Measurements from ENCODE around the gene RAB13. TPM values are rescaled to one million over a fixed set of nuclear protein-coding genes. Genes with fewer than 3 reads are reported as not detected.
A peak's percentile ranks its signal among the peaks of the same experiment; 100 is the strongest.

The RAB13 gene
- total and polyA plus RNA-seq, 2 of the 8 experiments (the other 6 are each of a cell fraction or from before 2014, with no cell fraction given), result 70.5 to 157 TPM

DNA sequence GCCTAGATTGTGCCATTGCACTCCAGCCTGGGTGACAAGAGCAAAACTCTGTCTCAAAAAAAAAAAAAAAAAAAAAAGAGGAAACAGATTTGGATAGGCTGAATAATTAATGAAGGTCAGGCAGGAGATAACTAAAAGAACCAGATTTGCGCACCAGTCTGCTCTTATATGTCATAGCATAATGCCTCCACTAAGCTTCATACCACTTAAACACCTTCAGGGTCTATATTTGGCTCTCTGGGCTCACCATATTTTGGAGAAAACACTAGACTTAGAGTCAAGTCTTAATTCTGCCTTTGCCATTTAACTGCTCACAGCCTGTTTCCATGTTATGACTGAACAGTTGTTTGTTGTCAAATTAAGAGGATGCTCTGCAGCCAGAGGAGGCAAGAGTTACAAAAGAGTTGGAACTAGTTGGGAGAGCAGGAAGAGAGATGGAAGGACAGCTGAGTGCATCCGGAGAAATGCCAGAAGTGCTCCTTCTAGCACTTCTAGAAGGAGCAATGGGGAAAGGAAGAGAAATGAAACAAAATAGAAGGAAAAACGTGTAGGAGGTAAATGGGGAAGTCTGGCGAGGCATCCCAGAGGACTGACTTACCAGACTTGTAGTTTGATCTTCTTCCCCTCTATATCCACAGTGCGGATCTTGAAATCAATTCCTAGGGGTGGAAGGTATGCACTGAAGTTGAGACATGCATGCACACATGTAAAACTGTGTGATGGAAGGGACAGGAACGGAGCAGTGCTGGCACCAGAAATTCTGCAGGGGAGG lies 1.8 kb downstream of the RAB13 start:
- no peaks in the 10 kb centered on the region for H3K9me3 ChIP-seq (ENCODE audit: insufficient read depth in 2 of 2, low read depth in 1 of 2, low read length in 1 of 2)
- H3K4ac ChIP-seq (replicated peaks; ENCODE audit: insufficient read length, low read depth, low read length), result no peak overlapping the region
- no peak overlapping the region for H2BK12ac ChIP-seq (ENCODE audit: low read depth, low read length)
- peaks cover 0 to 4% of the 10 kb centered on the region in 2 experiments for H4K20me1 ChIP-seq (replicated peaks in 1 of 2; ENCODE audit: control insufficient read depth in 1 of 2, insufficient read depth in 2 of 2, low read length in 2 of 2)
- CTCF ChIA-PET (ENCODE audit: partially characterized antibody), result interaction anchor here (0.6 to 3.9 kb wide), 4 partner anchors 29 to 194 kb away, joined by 3 to 31 read pairs (median 4); no protein-coding TSS in a partner anchor
- no peak overlapping the region for H2BK5ac ChIP-seq (ENCODE audit: low read depth, low read length)
- H3K18ac ChIP-seq (ENCODE audit: extremely low read depth, low read length), result no peak overlapping the region
- no peaks in the 10 kb centered on the region for H3K27me3 ChIP-seq (replicated peaks in 1 of 4; ENCODE audit: control insufficient read depth in 3 of 4, extremely low read depth in 1 of 4, insufficient read depth in 3 of 4, low read length in 3 of 4)
- H4K91ac ChIP-seq (replicated peaks; ENCODE audit: insufficient read length, low read length), result no peak overlapping the region
- peaks cover 10% of the 10 kb centered on the region for H3K23me2 ChIP-seq (ENCODE audit: low read depth, low read length)
- peaks cover 5 to 36% (median 25%) of the 10 kb centered on the region in 4 experiments; a peak in 7 of 8 replicates for H3K36me3 ChIP-seq (ENCODE audit: control insufficient read depth in 2 of 4, insufficient read depth in 4 of 4, low read length in 3 of 4)
- WGBS, 2 experiments (ENCODE audit: extremely low coverage in 1 of 2, insufficient coverage in 1 of 2, insufficient read length in 1 of 2, insufficient replicate concordance in 2 of 2, low coverage in 1 of 2, low lambda C conversion rate in 2 of 2, missing lambda C conversion rate in 1 of 2), result 85% methylated on average over 6 of the region's 6 CpGs; no CpG with 5 or more reads in 1 of the 2 experiments
- H2BK20ac ChIP-seq (ENCODE audit: low read length), result no peak overlapping the region
- H3K4me2 ChIP-seq (ENCODE audit: insufficient read depth in 1 of 2, low read depth in 2 of 2, low read length in 2 of 2), result peak overlapping the region; percentile 96 to 100
- H3K4me1 ChIP-seq (replicated peaks in 1 of 4; ENCODE audit: control insufficient read depth in 3 of 4, insufficient read depth in 4 of 4, low read length in 3 of 4), result peaks cover 0 to 10% (median 9%) of the 10 kb centered on the region in 4 experiments; a peak in 5 of 7 replicates
- H3K9ac ChIP-seq (replicated peaks in 1 of 4; ENCODE audit: extremely low read depth in 1 of 4, low read depth in 3 of 4, low read length in 3 of 4), result no peak overlapping the region
- no peak overlapping the region for H3K14ac ChIP-seq (ENCODE audit: insufficient read length)
- peaks cover 0 to 19% of the 10 kb centered on the region in 2 experiments; a peak in 2 of 4 replicates for H3K79me2 ChIP-seq (ENCODE audit: control insufficient read depth in 1 of 2, insufficient read depth in 2 of 2, low read length in 2 of 2)
- no peak overlapping the region for H4K5ac ChIP-seq (ENCODE audit: insufficient read length, low read depth, low read length)
- no peak overlapping the region for H2AFZ ChIP-seq (ENCODE audit: low read length)
- H3K27ac ChIP-seq (ENCODE audit: low read depth, low read length), result no peak overlapping the region
- peak overlapping the region; percentile 83 to 93 (median 90); a peak in 5 of 8 replicates for H3K4me3 ChIP-seq (ENCODE audit: extremely low read depth in 1 of 4, insufficient read depth in 2 of 4, low read depth in 3 of 4, low read length in 4 of 4)
- H3K79me1 ChIP-seq (ENCODE audit: low read depth, low read length), result 0 out of 2 replicates have a peak, but pooled peaks cover 3% of the 10 kb centered on the region
- H2BK120ac ChIP-seq (replicated peaks; ENCODE audit: low read depth, low read length), result no peak overlapping the region
- FAIRE-seq, result no peak
- H4K8ac ChIP-seq (ENCODE audit: extremely low read depth, insufficient read depth, low read length), result no peak overlapping the region
- no peak overlapping the region for H2BK15ac ChIP-seq (ENCODE audit: low read length)
- no peak overlapping the region for H2AK5ac ChIP-seq (ENCODE audit: low read depth, low read length)
- no peak for DNase-seq (ENCODE audit: low read depth in 1 of 2, low spot score in 2 of 2)
- no peak overlapping the region for H3K56ac ChIP-seq (replicated peaks; ENCODE audit: insufficient read length, low read depth, low read length)
- POLR2A ChIA-PET (ENCODE audit: partially characterized antibody), result interaction anchor here (1.0 to 13.2 kb wide), 10 partner anchors 8 to 198 kb away, joined by 3 to 454 read pairs (median 8); partner anchors contain the start of genes CREB3L4, CRTC2, DENND4B and JTB
- H3K23ac ChIP-seq (ENCODE audit: insufficient read length), result no peak overlapping the region
- no peak for TF ChIP-seq RFX5 (IDR thresholded peaks at IDR 0.05; ENCODE audit: borderline replicate concordance, low read depth, low read length)
- no peak for TF ChIP-seq SIN3A (conservative IDR thresholded peaks at IDR 0.05 in 1 of 2, IDR thresholded peaks at IDR 0.05 in 1 of 2; ENCODE audit: low read depth in 1 of 2, low read length in 2 of 2)
- no peak for TF ChIP-seq JUND (IDR thresholded peaks at IDR 0.05; ENCODE audit: low read length)
- TF ChIP-seq RBBP5 (IDR thresholded peaks at IDR 0.05; ENCODE audit: borderline replicate concordance, low read depth, low read length), result no peak
- no peak for TF ChIP-seq SP4 (IDR thresholded peaks at IDR 0.05; ENCODE audit: low read length)
- TF ChIP-seq JUN (IDR thresholded peaks at IDR 0.05; ENCODE audit: low read depth, low read length), result no peak
- no peak for TF ChIP-seq RNF2 (IDR thresholded peaks at IDR 0.05; ENCODE audit: borderline replicate concordance, low read depth, low read length, missing control alignments, poor library complexity, severe bottlenecking)
- TF ChIP-seq SP1 (IDR thresholded peaks at IDR 0.05; ENCODE audit: low read depth, low read length), result no peak
- TF ChIP-seq SIRT6 (IDR thresholded peaks at IDR 0.05; ENCODE audit: low read length), result no peak
- no peak for TF ChIP-seq SUZ12 (IDR thresholded peaks at IDR 0.05; ENCODE audit: low read length)
- no peak for TF ChIP-seq GTF2F1 (IDR thresholded peaks at IDR 0.05; ENCODE audit: borderline replicate concordance, low read depth, low read length)

All from H1 (cell line).